Measurements from ENCODE around the gene ADGRB2.

ADGRB2 gene

DNA sequence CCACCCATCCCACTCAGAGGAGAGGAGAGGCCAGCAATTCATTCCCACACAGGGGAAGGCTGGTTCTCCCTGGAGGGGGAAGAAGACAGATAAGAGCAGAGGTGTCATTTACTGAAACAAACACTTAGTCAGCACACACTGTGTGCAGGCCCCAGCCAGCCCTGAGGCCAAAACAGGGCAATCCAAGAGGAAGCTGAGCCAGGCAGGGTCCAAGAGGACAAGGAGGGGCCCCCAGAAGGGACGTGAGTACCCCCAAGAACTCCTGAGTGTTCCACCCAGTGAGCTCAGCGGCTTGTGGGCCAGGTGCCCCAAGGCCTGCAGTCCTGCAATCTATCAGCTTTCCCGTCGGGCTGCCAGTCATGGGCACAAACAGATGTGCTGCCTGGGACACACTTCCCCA is 15.8 kb downstream of the ADGRB2 start:
- DNase-seq = no peak

DNA sequence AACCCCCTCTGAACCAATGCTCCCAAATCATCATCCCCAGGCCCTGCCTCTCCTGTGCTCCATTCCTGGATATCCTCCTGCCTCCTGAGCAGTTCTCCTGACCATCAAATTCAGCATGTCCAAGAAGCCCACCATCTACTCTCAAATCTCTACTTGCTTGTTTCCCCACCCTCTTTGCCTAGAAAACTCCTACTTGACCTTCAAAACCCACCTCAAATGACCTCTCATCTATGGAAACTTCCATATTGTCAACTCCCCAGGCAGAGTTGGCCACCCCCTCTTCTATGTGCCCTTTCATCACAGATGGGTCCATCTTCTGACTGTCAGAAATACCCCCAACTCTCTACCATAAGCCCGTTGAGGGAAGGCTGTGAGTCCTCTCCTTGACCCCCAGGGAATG is 16.8 kb downstream of the ADGRB2 start:
- DNase-seq = no peak

DNA sequence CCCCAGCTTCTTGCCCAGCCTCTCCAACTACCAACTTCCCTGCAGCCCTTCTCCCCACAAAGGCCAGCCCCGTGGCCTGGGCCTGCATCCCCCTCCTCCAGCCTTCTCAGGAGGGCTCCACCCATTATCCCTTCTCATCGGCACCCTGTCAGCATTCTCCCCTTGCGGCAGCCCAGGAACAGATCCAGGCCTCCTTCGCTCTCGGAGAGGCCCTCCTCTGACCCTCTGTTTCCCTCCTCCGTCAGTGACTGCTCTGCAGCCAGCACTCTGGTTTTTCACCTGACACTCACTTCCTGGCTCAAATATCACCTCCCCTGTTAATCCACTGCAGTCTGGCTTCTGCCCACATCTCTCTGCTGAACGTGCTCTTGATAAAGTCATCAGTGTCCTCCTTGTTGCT is 17.5 kb downstream of the ADGRB2 start:
- DNase-seq = no peak

DNA sequence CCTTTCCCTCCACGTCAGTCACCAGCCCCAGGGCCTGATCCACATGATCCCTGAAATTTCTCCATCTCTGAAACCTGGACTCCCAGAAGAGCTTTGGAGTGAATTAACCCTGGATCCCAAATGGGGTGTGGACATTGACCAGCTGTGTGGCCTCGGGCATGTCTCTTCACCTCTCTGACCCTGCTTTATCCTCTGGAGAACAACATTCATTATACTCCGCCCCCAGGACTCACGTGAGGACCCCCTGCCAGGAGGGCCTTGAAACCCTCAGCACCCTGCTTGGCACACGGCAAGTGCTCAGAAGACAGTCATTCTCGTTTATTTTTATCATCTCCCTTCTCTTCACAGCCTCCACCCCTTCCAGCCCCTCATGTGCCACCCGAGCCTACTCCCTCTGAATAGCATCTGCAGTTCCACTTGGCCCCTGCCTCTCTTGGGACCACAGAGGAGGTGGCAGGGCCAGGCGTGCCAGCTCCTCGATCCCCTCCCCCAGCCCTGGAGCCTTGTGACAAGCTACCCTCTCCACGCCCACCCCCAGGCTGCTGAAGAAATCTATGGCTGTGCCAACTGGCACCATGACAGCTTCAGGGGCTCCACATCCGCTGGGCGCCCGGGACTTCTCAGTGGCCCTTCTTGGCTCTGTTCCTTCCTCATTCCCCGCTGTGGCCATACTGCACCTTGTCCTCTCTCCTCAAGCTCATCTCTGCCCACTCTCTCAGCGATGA is 18.0 kb downstream of the ADGRB2 start:
- no peak for DNase-seq

DNA sequence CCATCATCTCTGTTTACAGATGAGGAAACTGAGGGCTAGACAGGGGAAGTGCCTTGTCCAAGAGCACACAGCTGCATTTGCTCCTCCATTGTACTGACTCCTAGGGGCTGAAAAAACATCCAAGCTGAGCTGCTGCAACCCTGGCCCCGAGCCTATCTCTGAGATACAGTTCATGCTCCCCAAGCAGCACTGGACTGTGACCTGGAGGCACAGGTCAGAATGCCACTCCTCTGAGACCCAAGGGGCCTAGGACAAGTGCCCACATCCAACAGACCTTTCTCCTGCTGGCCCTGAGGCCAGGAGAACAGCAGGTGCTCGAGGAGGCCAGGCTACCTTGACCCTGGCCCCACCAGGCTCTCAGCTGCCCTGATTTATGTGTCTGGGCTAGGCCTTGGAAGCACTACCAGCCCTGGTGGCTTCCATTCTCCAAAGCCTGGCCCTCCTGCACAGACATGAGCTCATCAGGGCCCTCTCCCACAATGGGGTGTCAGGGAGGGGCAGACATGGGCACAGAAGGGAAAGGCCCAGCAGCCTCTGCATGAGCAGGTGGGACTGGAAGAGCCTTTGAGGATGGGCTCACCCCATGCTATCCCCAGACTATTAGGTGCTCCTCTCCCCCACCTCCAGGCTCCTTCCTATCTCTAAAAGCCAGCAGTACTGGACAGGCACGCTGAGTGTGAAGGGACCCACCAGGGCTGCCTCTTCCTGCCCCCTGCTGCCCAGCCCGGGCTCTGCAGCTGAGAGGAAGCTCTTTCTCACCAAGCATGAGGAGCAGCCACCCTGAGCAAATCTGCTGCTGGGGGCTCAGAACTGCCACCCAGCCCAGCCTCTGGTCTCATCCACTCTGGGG is 18.8 kb downstream of the ADGRB2 start:
- DNase-seq = peak; percentile 82

DNA sequence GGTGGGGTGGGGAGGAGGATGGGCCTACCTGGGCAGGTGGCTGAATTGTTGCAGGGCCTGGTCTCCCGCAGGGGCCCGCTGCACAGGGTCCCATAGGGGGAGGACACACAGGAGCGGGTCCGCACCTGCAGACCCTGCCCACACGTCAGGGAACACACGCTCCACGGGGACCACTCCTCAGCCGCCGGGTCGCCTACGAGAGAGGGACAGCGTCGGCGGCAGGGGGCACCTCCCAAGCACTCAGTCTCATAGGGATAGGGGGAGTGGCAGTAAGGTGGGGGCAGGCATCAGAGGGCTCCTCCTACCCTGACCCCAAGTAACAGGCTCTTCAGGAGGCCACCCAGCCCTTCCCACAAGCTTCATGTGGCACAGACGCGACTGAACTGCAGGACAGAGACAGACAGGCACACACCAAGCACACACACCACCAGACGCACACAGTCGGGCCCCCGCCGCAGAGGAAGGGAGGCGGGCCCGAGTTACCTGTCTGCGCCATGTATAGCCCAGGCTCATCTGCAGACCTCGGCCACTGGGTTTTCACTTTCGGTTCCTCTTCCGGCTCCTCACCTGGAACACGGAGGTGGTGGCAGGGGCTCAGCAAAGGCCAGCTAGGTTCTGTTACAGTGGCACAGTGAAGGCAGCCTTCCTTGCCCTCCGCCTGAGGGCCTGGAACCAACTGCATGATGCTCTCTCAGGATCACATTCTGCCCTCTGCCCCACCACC is 19.8 kb downstream of the ADGRB2 start:
- DNase-seq = no peak

DNA sequence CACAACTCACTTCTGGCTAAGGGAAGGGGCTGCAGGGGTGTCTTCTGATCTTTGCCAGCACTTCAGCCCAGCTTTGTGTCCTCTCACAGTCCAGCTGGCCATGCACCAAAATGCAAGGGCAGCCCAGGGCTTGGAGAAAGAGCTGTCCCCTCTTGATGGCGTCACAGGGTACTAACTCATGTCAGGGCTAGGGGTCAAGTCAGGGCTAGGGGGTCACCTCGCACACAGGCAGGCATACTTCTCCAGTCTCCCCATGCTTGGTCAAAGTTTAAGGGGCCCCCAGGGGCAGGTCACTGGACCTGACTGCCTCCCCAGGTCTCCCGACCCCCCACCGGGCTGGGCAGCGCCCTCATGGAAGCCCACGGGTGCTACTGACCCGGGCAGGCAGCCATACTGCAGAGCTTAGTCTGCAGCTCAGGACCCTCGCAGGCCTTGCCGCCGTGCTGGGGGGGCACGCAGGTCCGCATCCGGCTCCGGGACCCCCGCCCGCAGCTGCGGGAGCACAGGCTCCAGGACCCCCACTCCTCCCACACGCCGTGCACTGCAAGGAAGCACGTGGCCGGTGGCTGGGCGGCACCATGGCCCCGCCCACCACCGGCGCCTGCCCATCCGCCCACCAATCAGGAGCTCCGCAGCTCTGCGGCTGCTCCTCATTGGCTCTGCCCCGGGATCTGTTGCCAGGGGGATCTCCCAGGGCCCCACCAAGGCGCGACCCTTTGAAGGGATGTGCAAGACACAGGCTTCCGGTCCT is 21.5 kb downstream of the ADGRB2 start:
- DNase-seq = peak; percentile 20

DNA sequence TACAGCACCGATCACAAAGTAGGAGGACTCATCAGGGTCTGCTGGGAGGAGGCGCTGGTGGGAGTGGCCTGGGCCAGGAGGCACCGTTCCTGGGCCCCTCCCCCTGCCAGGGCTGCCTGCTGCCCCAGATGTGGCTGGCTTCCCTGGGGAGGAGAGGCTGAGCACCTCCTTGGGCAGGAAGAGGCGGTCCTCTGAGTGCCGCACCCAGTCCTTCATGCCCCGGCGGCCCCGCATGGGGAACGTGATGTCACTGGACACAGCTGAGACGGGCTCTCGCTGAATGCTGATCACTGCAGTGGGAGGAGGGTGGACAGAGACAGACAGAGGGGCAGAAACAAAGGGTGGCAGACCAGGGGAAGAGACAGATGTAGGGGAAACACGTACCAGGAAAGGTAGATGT is 24.8 kb downstream of the ADGRB2 start:
- DNase-seq = peak; percentile 26

DNA sequence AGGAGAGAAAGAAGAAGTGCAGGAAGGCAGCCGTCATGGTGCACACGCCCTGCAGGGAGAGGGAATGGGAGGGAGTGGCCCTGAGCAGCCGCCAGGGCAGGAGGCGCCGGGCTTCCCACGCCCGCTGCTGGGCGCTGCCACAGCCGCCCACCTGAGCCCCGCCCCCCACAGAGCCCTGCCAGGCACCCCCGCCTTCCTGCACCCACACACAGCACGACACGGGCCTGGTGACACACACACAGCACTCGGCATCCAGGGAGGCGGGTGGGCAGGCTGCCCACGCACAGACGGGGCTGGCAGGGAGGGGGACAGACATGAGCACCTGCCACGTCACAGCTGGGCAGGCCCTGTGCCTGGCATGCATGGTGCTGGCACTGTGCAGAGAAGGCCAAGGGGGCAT is 27.5 kb downstream of the ADGRB2 start:
- DNase-seq = no peak

DNA sequence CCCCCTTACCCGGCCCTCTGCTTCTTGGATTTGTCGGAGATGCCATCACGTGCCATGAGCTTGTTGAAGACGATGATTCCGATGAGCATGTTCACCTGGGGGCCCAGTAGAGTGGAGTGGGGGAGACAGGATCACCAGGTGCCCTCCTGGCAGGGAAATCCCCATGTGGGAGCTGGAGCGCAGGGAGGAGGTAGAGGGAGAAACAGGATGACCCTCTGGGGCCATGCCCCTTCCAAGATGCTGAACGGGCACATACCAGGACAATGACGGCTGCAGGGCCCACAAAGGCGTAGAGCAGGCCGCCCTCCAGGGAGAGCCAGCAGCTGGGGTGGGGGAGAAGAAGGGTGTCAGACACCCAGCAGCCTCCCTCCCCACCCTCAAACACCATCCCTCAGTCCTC is 28.6 kb downstream of the ADGRB2 start:
- DNase-seq = no peak

DNA sequence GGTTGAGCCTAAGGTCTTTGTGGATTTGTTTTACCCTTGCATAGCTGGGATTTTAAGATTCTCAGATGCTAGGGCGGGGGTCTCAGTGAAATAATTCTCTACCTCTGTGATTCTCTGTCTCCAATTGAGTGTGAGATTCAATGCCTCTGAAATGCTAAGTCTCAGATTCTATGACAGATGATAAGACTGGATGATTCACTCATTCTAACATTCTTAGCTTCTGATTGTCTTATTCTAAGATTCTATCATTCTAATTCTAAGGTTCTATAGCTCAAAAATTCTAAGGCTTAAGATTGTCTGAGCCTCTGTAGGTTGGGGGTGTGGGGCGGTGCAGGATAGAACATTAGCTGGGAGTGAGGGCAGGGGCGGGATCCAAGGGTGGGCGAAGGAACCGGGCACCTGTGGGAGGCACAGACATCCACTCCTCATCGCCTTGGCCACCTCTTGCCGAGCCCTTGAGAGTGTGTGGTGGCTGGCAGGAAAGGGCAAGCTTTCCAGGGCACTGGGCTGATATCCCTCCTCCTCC is 29.5 kb downstream of the ADGRB2 start:
- DNase-seq = no peak

DNA sequence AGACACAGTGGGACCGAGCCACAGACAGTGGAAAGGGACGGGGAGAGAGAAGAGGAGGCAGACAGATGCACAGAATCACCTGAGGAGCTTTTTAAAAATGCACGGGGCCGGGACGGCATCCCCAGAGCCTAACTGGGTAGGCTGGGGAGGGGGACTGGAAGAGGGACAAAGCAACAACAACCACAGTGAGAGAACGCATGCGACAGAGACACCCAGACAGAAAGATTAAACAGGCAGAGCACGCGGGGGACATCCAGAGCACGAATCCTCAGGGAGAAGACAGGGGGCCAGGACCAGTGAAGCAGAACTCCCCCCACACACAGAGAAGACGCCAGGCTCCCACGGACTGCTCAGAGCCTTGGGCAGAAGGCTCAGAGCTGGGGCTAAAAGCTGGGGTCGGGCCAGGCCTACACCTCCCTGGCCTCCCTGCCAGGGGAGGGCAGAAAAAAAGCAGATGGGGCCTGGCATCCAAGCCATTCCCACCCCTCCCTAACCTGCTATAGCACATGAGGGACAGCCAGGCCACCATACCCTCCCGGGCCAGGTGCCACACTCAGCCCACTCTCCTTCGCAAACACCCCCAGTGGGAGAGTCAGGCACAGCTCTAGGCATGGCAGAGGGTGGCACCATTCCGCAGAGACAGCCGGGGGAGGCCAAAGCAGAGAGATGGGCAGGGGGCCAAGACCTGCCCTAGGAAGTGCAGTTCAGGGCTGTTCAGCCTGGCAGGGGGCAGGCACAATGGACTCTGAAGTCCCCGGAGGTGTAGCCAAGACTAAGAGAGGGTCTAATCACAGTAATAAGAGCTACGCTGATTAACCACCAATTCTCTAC is 30.5 kb downstream of the ADGRB2 start:
- no peak for DNase-seq

DNA sequence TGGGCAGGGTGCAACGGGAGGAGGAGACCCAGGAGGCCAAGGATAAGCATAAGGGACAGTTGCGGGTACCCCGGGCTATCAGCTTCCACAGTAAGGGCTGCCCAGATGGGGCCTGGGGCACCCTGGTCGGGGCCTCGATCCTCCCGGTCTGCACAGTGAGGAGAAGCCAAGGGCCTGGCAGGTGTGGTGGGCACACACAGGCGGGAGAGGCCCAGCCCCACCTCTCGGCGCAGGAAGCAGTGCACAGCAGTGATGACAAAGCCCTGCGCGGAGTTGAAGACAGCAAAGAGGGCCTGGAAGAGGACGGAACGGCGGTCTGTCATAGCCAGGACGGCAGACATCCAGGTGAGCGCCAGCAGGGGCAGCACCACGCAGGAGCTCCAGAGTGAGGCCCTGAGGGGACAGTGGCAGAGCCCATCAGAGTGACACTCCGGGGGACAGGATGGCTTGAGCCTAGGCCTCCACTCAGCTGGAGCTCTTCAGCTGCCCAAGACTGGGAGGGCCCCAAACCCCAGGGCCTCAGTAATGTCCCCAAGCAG is 31.3 kb downstream of the ADGRB2 start:
- DNase-seq = no peak

DNA sequence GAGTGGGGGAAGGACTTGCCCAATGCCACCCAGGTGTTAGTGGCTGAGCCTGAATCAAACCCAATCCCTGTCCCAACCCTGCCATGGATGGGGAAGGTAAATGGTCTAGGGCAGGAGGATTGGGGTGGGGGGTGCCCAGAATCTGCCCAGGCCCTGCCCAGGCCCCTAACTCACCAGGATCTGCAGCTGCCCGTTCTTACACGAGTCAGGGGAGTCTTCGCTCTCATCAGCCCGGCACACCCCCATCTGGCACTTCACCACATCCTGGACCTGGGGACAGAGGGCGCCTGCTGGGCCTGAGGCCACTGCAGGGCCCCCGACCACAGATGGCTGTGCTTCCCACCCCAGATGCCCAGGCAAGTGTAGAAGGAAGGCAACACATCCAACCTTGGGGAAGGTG is 31.8 kb downstream of the ADGRB2 start:
- DNase-seq = no peak

DNA sequence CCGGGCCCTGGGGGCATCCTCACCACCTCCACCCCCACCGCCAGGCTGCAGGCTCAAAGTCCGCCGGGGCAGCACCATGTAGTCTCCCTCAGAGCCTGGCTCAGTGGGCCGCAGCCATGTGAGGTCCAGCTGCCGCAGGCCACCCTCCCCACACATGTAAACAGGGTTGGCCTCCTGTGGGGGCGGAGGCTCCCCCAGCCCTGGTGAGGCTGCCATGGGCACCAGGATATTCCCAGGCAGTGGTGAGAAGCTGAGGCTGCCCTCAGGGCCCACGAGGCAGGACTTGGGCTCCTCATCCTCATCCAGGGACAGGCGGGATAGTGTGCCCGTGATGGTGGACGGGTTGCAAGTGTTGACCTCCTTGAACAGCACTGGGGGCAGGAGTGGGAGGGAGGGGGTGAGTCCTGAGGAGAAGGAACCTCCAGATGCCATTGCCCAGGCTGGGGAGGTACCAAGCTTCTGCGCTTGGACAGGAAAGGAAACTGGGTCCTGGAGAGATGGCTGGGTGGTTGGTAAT is 33.0 kb downstream of the ADGRB2 start:
- no peak for DNase-seq

DNA sequence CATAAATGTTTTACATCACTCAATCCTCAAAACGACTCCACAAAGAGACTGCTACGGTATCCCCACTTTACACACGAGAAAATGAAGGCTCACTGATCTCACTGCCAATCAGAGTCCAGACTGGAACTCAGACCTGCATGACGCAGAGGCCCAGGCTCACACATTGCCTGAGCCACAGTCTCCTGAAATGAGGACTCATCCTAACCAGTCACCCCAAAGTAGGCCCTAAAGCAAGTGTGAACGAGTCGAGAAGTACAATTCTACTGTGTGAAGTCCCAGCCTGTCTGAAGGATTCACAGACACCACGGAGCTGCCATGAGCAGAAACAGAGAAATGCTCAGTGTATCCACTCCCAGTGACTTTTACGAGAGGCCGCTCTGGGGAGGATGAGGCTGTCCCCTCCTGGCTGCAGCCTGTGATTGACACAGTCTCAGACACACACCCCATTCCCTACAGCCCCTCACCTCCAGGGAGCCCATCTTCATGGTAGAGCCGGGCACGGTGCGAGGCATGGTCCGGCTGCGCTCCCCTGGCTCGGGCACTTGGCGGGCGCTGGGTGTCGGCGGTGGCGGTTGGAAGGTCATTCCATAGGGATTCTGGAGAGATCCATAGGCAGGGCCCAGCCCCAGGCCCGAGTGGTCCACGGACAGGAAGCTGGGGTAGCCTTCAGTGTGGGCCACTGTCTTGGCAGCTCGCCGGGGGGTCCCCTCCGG is 33.6 kb downstream of the ADGRB2 start:
- DNase-seq = no peak

DNA sequence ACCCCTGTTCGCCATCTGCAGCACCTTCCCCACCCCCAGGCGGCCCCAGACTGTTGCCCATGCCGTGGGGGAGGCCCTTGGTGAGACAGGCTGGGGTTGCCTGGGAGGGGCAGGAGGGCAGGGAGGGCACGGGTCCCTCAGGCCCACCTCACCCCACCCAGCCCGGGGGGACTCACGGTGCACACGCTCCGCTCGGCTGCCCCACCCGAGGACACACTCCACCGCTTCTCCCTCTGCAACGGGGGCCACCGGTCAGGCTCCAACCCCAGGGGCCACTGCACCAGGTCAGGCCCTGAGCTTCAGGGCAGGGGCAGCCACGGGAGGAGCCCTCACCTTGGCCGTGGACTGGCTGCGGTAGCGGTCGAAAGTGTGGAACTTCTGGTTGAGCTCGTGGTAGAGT is 36.3 kb downstream of the ADGRB2 start:
- no peak for DNase-seq

DNA sequence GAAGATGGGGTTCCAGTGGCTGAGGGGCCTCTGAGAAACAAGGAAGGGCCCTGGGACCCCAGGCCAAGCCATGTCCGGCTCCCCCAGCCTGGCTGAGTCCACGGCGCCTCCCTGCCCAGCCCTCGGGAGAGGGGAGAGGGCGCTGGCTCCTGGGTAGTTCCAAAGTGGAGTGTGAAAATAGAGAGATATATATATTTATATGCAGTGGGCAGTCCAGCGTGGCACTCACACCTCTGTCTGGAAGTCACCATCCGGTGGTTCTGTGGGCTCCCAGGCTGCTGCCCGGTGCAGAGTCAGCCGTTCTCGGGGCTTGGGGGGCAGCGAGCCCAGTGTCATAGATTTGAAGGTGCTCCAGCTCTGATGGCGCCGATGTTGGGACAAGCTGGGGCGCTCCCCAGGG is 36.9 kb downstream of the ADGRB2 start:
- no peak for DNase-seq

DNA sequence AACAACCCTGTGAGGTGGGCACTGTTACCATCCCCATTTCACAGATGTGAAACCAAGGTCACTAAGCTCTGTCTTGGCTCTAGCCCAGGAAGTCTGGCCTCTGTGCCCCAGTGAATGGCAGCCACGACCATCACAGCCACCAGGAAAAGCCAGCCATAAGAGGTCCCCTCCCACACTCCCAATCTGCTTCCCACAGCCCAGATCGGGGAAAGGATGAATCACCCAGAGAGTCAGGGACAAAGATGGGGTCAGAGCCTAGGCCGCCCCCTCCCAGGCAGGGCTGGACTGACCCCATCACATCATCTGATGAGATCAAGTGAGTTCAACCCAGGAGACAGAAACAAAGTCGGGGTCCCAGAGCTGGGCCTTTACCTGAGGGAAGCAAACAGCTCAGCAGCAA is 37.4 kb downstream of the ADGRB2 start:
- DNase-seq = no peak

DNA sequence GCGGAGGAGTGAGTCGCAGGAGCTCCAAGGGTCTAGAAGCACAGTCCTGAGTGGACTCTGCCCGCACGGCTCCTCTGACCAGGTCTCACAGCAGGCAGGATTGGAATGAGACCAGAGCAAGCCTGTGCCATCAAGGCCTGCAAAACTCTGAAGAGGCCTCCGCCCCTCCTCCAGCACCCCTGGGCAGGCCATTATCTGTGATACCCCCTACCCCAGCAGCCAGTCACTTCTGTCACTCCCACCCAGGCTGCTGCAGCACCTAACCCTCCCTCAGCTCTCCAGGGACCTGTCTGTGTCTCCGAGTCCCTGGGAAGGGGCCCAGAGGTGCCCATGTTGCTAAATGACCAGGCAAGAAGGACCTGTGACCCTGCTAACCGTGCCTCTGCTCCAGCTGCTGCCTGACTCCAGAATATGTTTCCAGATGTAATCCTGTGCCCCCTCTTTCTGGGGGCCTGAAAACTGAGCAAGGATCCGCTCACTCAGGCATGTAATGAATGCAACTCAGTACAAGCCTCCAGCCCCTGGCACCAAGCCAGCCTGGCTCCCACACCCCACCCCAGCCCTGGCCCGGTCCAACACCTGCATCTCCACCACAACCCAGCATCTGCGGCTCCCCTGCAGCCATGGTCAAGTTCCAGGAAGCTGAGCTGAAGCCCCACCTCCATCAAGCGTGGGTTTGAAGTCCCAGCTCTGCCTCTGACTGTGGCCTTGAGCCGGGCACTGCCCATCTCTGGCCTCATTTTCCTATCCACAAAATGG is 38.2 kb downstream of the ADGRB2 start:
- no peak for DNase-seq
